Heart left ventricle (tissue), 16 donors: ENCODE results near the gene ANXA2R. TPM values are rescaled to one million over a fixed set of nuclear protein-coding genes. Genes with fewer than 3 reads are reported as not detected.
A peak's percentile ranks its signal among the peaks of the same experiment; 100 is the strongest.

Source experiments
- ATAC-seq, 4 donors: fragments of 200-7000 bp; cut with Tn5 transposase; one replicate each; pipeline ENCODE4 v1.9.1; 2020 to 2022; ENCODE audit warnings: moderate library complexity in 4 of 4, mild to moderate bottlenecking in 3 of 4, moderate number of reproducible peaks in 1 of 4
- DNase-seq, 5 donors: peaks; one replicate each; pipeline ENCODE4 v3.0.0-alpha.2; 2020
- H3K27ac ChIP-seq, 12 donors: fragments of 200-600 bp; sonication (generic) in 4 of 12; one replicate each; pipeline versions ENCODE4 v1.5.0 to v1.8.0; 2016 to 2022; ENCODE audit warnings: mild to moderate bottlenecking in 2 of 12
- H3K27me3 ChIP-seq, 9 donors: fragments of 200-600 bp; sonication (generic) in 2 of 9; one replicate each; pipeline versions ENCODE4 v1.5.1 to v1.8.0; 2016 to 2022; ENCODE audit warnings: mild to moderate bottlenecking in 3 of 9
- H3K36me3 ChIP-seq, 9 donors: fragments of 200-600 bp; sonication (generic) in 2 of 9; one replicate each; pipeline versions ENCODE4 v1.5.0 to v1.8.0; 2018 to 2022; ENCODE audit warnings: mild to moderate bottlenecking in 2 of 9
- H3K4me1 ChIP-seq, 12 donors: fragments of 200-600 bp; sonication (generic) in 4 of 12; one replicate each; pipeline versions ENCODE4 v1.5.0 to v1.8.0; 2016 to 2022; ENCODE audit warnings: mild to moderate bottlenecking in 3 of 12
- H3K4me3 ChIP-seq, 12 donors: fragments of 200-600 bp; sonication (generic) in 4 of 12; one replicate each; pipeline versions ENCODE4 v1.5.0 to v1.8.0; 2017 to 2022; ENCODE audit warnings: mild to moderate bottlenecking in 9 of 12, moderate library complexity in 4 of 12
- H3K9me3 ChIP-seq, 12 donors: fragments of 200-600 bp; sonication (generic) in 4 of 12; one replicate each; pipeline versions ENCODE4 v1.5.0 to v1.8.0; 2016 to 2022; ENCODE audit warnings: mild to moderate bottlenecking in 1 of 12
- POLR2A ChIP-seq, 2 donors: fragments of 450-650 bp; IDR thresholded peaks; one replicate each; pipeline ENCODE4 v1.6.1; 2017; ENCODE audit warnings: antibody characterized with exemption in 2 of 2, mild to moderate bottlenecking in 2 of 2, moderate library complexity in 2 of 2
- WGBS, 4 donors: extraction: QIAGEN DNeasy Blood & Tissue Kit in 2 of 4; methylation state at CpG; one replicate each; pipeline versions ENCODE4 v1.1.5 to v1.1.7; 2013 to 2018; 5-methylcytosine and 5-hydroxymethylcytosine counted together
- intact Hi-C, 10 donors: fragments of 100-400 bp; cut with DNase I; formaldehyde crosslinking; loops; one replicate each; pipeline versions ENCODE4 v1.11.1 to v1.14.2; 2022
- polyA plus RNA-seq, 2 donors: library from polyadenylated mRNA; stranded (reverse); fragments of 200-250 nt; gene quantifications; one replicate each; pipeline ENCODE4 v1.2.3, GENCODE V29; 2013
- total RNA-seq, 9 donors: library from RNA; depleted of rRNA in 2 of 9; stranded (reverse); fragments of >200 nt in 2 of 9; fragmentation: NEBNext Ultra II Directional in 3 of 9; extraction: Animal tissue kit (Norgen Biotek cat#: 25700) in 3 of 9; gene quantifications; one replicate each; pipeline versions ENCODE4 v1.1.0 to v1.2.4, GENCODE V29; 2016 to 2023
- TF ChIP-seq, protein P1 (sequence below), 12 donors: fragments of 200-600 bp; sonication (generic) in 4 of 12; IDR thresholded peaks; one replicate each; pipeline versions ENCODE4 v1.5.0 to v1.8.0; 2018 to 2022; ENCODE audit warnings: antibody characterized with exemption in 12 of 12, mild to moderate bottlenecking in 5 of 12
- donor health status: ischemic (EF 13 %, LVEDD 7.1; RV severe dilation, severe dysfunction).
- donor health status: healthy with polysubstance abuse.
- donor health status: DM: no; HTN: yes; CAD: no.
- donor health status: DM: no; HTN: no; CAD: no.
- donor health status: ischemic (EF 25% LVEDD 6.9; RV normal size, moderate dysfunction).
- donor health status: ischemic (EF 25% LVEDD 5.7; RV mildly dilated, moderate dysfunction).
- donor health status: healthy.
- donor health status: DM: yes; HTN: yes; CAD: no.
- donor health status: ischemic (EF 35%, LVEDD 5.7; RV mildly dilated, moderate dysfunction).
- donor health status: nonischemic (EF 11% LVEDD 7.7; RV severe dilation, severe dysfunction).
- donor health status: DM: yes; HTN: yes; CAD: no.
- donor health status: PGD.
- donor health status: ischemic (EF 29% LVEDD 5.4; RV normal size, mild dysfunction).
- donor health status: nonischemic (EF 23%, LVEDD 6.1; RV moderate dilation, normal function).

Gene ANXA2R
- total and polyA plus RNA-seq, 11 donors: 0.49 to 2.4 (median 1.4) TPM

DNA sequence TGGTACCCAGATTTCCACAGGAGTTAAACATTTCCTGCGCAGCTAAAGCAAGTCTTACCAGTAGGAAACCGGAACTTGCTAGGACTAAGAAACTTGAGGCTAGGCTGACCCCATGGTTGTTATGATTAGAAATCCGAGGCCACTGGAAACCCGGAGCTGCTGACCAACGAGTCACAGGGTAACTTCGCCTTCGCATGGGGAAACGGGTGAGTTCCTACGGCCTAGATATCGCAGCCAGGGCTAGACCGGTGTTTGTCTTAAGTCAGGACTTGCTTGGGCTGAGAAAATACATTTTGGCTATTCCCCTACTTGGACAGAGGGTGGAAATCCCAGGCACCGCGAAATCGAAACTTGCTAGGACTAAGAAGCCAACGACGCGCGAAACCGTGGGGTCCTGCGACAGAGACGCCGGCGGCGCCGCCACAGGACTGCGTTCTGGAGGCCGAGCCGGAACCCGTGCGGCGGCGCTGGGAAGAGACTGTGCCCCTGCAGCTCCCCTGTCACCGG, 1.6 kb upstream of the ANXA2R start:
- H3K27ac ChIP-seq: peak overlapping the region; percentile 89 to 99 (median 95)
- H3K36me3 ChIP-seq: no peaks in the 10 kb centered on the region
- TF ChIP-seq POLR2A (IDR thresholded peaks at IDR 0.05): no peak
- TF ChIP-seq, protein P1, sequence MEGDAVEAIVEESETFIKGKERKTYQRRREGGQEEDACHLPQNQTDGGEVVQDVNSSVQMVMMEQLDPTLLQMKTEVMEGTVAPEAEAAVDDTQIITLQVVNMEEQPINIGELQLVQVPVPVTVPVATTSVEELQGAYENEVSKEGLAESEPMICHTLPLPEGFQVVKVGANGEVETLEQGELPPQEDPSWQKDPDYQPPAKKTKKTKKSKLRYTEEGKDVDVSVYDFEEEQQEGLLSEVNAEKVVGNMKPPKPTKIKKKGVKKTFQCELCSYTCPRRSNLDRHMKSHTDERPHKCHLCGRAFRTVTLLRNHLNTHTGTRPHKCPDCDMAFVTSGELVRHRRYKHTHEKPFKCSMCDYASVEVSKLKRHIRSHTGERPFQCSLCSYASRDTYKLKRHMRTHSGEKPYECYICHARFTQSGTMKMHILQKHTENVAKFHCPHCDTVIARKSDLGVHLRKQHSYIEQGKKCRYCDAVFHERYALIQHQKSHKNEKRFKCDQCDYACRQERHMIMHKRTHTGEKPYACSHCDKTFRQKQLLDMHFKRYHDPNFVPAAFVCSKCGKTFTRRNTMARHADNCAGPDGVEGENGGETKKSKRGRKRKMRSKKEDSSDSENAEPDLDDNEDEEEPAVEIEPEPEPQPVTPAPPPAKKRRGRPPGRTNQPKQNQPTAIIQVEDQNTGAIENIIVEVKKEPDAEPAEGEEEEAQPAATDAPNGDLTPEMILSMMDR (IDR thresholded peaks at IDR 0.05): peak in 1 of 12 donors; percentile 6
- intact Hi-C loops: loop anchor here in 9 of 10 donors (1.0 to 10.0 kb wide), 15 partner anchors 23 to 134 kb away; no protein-coding TSS in a partner anchor
- H3K27me3 ChIP-seq: peaks cover 0 to 67% (median 14%) of the 10 kb centered on the region in 9 donors
- 0 to 1% (median 0%) methylated on average over 11 to 33 of the region's 33 CpGs for WGBS, 4 donors
- peaks cover 0 to 40% (median 7%) of the 10 kb centered on the region in 12 donors for H3K4me1 ChIP-seq
- peak in 3 of 4 donors; percentile 36 to 49 (median 48) for ATAC-seq
- DNase-seq: peak in 4 of 5 donors; percentile 37 to 86 (median 70)
- peak overlapping the region; percentile 28 to 77 (median 66) for H3K4me3 ChIP-seq
- no peaks in the 10 kb centered on the region for H3K9me3 ChIP-seq

DNA sequence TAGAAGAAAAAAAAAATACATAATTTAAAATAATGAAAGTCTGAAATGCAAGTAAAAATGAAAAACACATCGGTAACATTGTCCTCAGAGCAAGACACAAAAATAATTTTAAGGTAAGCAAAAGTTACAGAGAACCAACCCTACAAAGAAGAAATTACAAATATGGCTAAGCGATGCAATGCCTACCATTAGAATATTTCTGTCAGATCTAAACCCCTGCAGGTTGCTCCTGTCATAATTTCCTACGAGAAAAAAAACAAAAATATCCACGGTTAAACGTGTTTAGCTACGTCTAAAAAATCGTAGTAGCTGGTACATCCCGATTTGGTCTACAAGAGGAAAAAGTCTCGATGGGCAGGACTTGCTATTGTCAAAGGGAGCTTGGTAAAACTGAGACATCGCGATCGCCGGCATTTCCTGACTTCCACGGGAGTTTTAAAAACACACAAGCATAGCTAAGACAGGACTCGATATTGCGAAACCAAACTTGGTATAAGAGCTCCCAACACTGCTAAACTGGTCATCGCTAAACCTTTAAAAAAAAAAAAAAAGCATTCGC, 1.1 kb upstream of the ANXA2R start:
- Histone ChIP-seq H3K27ac (peak overlapping the region; percentile 89 to 99 (median 95)), H3K9me3 (no peaks in the 10 kb centered on the region), H3K27me3 (peaks cover 0 to 73% (median 14%) of the 10 kb centered on the region in 9 donors), H3K36me3 (no peaks in the 10 kb centered on the region), H3K4me1 (peaks cover 0 to 41% (median 7%) of the 10 kb centered on the region in 12 donors), H3K4me3 (peak overlapping the region; percentile 28 to 77 (median 66))
- intact Hi-C loops: loop anchor here in 9 of 10 donors (1.0 to 10.0 kb wide), 13 partner anchors 22 to 134 kb away; no protein-coding TSS in a partner anchor
- DNase-seq (peak in 3 of 5 donors; percentile 44 to 49 (median 47)), ATAC-seq (peak in 2 of 4 donors; percentile 0 to 7)
- WGBS, 4 donors: 3 to 4% (median 3%) methylated on average over 18 of the region's 18 CpGs
- TF ChIP-seq, protein P1 (IDR thresholded peaks at IDR 0.05): no peak
- no peak for TF ChIP-seq POLR2A (IDR thresholded peaks at IDR 0.05)

DNA sequence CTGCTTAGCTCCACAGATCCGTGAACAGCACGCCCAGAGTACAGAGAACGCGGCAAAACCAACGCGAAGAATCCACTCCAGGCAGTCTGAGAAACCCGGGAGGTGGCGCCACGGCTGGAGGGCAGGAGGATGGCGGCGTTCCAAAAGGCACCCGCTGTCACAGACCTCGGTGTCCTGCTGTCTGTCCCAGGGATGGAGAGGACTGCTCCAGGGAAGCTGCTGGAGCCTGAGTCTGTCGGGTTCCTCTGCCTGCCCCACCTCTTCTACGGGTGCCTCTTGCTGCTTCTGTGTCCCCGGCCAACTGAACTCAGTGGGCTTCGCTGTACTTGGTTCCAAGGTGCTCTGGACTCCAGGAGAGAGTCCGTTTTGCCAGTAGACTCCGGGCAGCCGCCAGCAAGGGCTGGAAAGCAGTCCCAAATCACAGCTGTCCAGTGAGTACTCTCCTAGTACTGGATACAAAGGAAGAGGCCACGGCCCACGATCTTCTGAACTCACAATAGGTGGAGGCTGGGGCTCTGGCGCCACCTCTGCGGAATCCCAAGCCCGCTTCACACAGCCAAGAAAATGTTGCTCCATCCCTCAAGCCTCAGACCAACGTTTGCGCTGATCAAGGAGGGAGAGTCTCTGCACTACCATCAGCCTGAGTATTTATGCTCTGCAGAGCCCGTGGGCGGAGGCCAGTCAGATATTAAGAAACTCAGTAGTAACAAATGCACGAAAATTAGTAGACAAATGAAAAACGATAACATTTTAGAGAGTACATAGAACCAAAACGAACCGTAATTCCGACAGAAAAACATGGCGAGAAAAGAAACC, 440 bp downstream of the ANXA2R start:
- ATAC-seq: peak; percentile 44 to 61 (median 52)
- H3K4me1 ChIP-seq: peaks cover 0 to 46% (median 7%) of the 10 kb centered on the region in 12 donors
- WGBS, 4 donors: 6 to 9% (median 7%) methylated on average over 27 to 35 of the region's 35 CpGs

More for the DNA sequence above, 440 bp downstream of the ANXA2R start:
- intact Hi-C loops: loop anchor here (1.0 to 10.0 kb wide), 14 partner anchors 21 to 132 kb away; no protein-coding TSS in a partner anchor
- DNase-seq: peak; percentile 73 to 86 (median 75)
- no peaks in the 10 kb centered on the region for H3K9me3 ChIP-seq
- no peaks in the 10 kb centered on the region for H3K36me3 ChIP-seq
- H3K27ac ChIP-seq: peak overlapping the region; percentile 89 to 99 (median 95)
- peak overlapping the region; percentile 28 to 77 (median 66) for H3K4me3 ChIP-seq
- H3K27me3 ChIP-seq: peaks cover 0 to 82% (median 16%) of the 10 kb centered on the region in 9 donors
- TF ChIP-seq POLR2A (IDR thresholded peaks at IDR 0.05): no peak
- TF ChIP-seq, protein P1 (IDR thresholded peaks at IDR 0.05): peak in 3 of 12 donors; percentile 5 to 19 (median 6)
